HepG2 (cell line): ENCODE results near the gene XRCC1. TPM values are rescaled to one million over a fixed set of nuclear protein-coding genes. Genes with fewer than 3 reads are reported as not detected.

Experiments used
- ATAC-seq: fragments of 200-7000 bp; cut with Tn5 transposase; 3 replicates; pipeline ENCODE4 v1.9.1; 2020; ENCODE audit warnings: mild to moderate bottlenecking, moderate library complexity
- BruUV-seq: library from RNA; stranded (reverse); fragments of 400-500 nt; replicated peaks from 2 replicates; lab custom pipeline; 2021; lab: Mats Ljungman, UMichigan
- CTCF ChIA-PET: fragments of 300-600 bp; formaldehyde crosslinking; extraction: SDS; loops from one replicate; lab custom pipeline; 2021; ENCODE audit warnings: low total read pairs, inconsistent platforms, low intra/inter-chr PET ratio; lab: Yijun Ruan, JAX
- POLR2A ChIA-PET: fragments of 350-600 bp; sonication (Branson Sonifier 250); formaldehyde crosslinking; loops from one replicate; lab custom pipeline; 2020; ENCODE audit warnings: antibody characterized with exemption, inconsistent platforms; lab: Yijun Ruan, JAX
- DNase-seq: peaks from one replicate; pipeline ENCODE4 v3.0.0-alpha.2; 2015; ENCODE audit warnings: low spot score
- FAIRE-seq: peaks from 3 replicates; lab custom pipeline; 2011; peaks lifted over from hg19 to GRCh38; lab: Jason Lieb, UNC
- H2AFZ ChIP-seq: one replicate; pipeline ENCODE4 v1.6.1; 2011; ENCODE audit warnings: low read length, inconsistent platforms
- H3K27ac ChIP-seq: fragments of 300-600 bp; 3 replicates; pipeline ENCODE4 v1.8.0; 2011; ENCODE audit warnings: mixed run types, mild to moderate bottlenecking, mixed read lengths, low read length, inconsistent platforms; ENCODE audit not compliant: insufficient read depth; ENCODE audit errors: extremely low read length
- H3K27me3 ChIP-seq, 2 experiments: fragments of 200-600 bp in 1 of 2; 2 replicates in 1 of 2; 3 replicates in 1 of 2; pipeline versions ENCODE4 v1.6.0 to v1.8.0; 2011; ENCODE audit warnings: low read length in 2 of 2, mild to moderate bottlenecking in 2 of 2, moderate library complexity in 2 of 2, inconsistent platforms in 1 of 2; ENCODE audit not compliant: insufficient read depth in 2 of 2, control insufficient read depth in 1 of 2
- H3K36me3 ChIP-seq, 2 experiments: fragments of 200-600 bp in 1 of 2; replicated peaks in 1 of 2; 2 replicates in 1 of 2; 3 replicates in 1 of 2; pipeline versions ENCODE4 v1.5.1 to v1.8.0; 2011; ENCODE audit warnings: low read length in 2 of 2, inconsistent platforms in 1 of 2; ENCODE audit not compliant: insufficient read depth in 2 of 2, control insufficient read depth in 1 of 2
- H3K4me1 ChIP-seq: 2 replicates; pipeline ENCODE4 v1.5.1; 2012; ENCODE audit warnings: low read length, inconsistent platforms; ENCODE audit not compliant: insufficient read depth
- H3K4me2 ChIP-seq: 2 replicates; pipeline ENCODE4 v1.6.0; 2011; ENCODE audit warnings: low read depth, low read length, inconsistent platforms
- H3K4me3 ChIP-seq, 3 experiments: fragments of 200-600 bp in 1 of 3; sonication (generic), shearing (Covaris generic) in 1 of 3; replicated peaks in 1 of 3; 2 replicates each; pipeline ENCODE4 v1.5.1; 2011 to 2016; ENCODE audit warnings: low read length in 3 of 3, inconsistent platforms in 2 of 3, low read depth in 2 of 3, mild to moderate bottlenecking in 2 of 3, control low read depth in 1 of 3, mixed read lengths in 1 of 3; ENCODE audit not compliant: insufficient read depth in 1 of 3
- H3K79me2 ChIP-seq: one replicate; pipeline ENCODE4 v1.6.1; 2011; ENCODE audit warnings: low read length, inconsistent platforms; ENCODE audit not compliant: insufficient read depth
- H3K9ac ChIP-seq: 2 replicates; pipeline ENCODE4 v1.6.0; 2011; ENCODE audit warnings: mild to moderate bottlenecking, low read depth, low read length, inconsistent platforms; ENCODE audit not compliant: insufficient read depth
- H3K9me3 ChIP-seq: 2 replicates; pipeline ENCODE4 v1.5.1; 2012; ENCODE audit warnings: mild to moderate bottlenecking, low read length
- H4K20me1 ChIP-seq: 2 replicates; pipeline ENCODE4 v1.6.0; 2011; ENCODE audit warnings: inconsistent platforms, mild to moderate bottlenecking, low read length, moderate library complexity; ENCODE audit not compliant: insufficient read depth
- CHCHD3 ChIP-seq: sonication (generic); formaldehyde crosslinking; IDR thresholded peaks from 2 replicates; pipeline ENCODE4 v1.8.0; 2022; ENCODE audit warnings: mild to moderate bottlenecking, missing genetic modification reagents, moderate library complexity
- DMAP1 ChIP-seq: IDR thresholded peaks from 2 replicates; pipeline ENCODE4 v1.6.1; 2016
- ERF ChIP-seq: IDR thresholded peaks from 2 replicates; pipeline ENCODE4 v1.6.1; 2018; ENCODE audit warnings: missing biosample characterization, missing genetic modification reagents
- FUBP1 ChIP-seq: sonication (generic); formaldehyde crosslinking; IDR thresholded peaks from 2 replicates; pipeline ENCODE4 v1.5.1; 2020; ENCODE audit warnings: missing genetic modification reagents, mild to moderate bottlenecking, borderline replicate concordance
- HOXA3 ChIP-seq: sonication (generic); formaldehyde crosslinking; IDR thresholded peaks from 2 replicates; pipeline ENCODE4 v1.5.0; 2020; ENCODE audit warnings: missing genetic modification reagents
- KDM5A ChIP-seq: fragments of 200-600 bp; sonication (generic); IDR thresholded peaks from 2 replicates; pipeline ENCODE4 v1.7.0; 2018; ENCODE audit warnings: antibody characterized with exemption, mild to moderate bottlenecking, low read length, borderline replicate concordance
- MIER2 ChIP-seq: IDR thresholded peaks from 2 replicates; pipeline ENCODE4 v1.6.1; 2016; ENCODE audit warnings: missing biosample characterization, missing genetic modification reagents
- MXD1 ChIP-seq: sonication (generic); formaldehyde crosslinking; IDR thresholded peaks from 2 replicates; pipeline ENCODE4 v1.4.0; 2020; ENCODE audit warnings: mild to moderate bottlenecking, missing genetic modification reagents
- PATZ1 ChIP-seq: sonication (generic); formaldehyde crosslinking; IDR thresholded peaks from 2 replicates; pipeline ENCODE4 v1.4.0; 2020; ENCODE audit warnings: missing genetic modification reagents
- RELA ChIP-seq: sonication (generic); formaldehyde crosslinking; IDR thresholded peaks from 2 replicates; pipeline ENCODE4 v1.4.0; 2020; ENCODE audit warnings: missing genetic modification reagents
- RFX5 ChIP-seq: IDR thresholded peaks from 2 replicates; pipeline ENCODE4 v1.6.1; 2011; ENCODE audit warnings: low read depth, low read length, improper control_type of control experiment
- SIN3B ChIP-seq: fragments of 150-350 bp; IDR thresholded peaks from 2 replicates; pipeline ENCODE4 v1.6.1; 2014; ENCODE audit warnings: low read length
- SMC3 ChIP-seq: IDR thresholded peaks from 2 replicates; pipeline ENCODE4 v1.6.1; 2011; ENCODE audit warnings: low read length, improper control_type of control experiment
- THAP11 ChIP-seq: IDR thresholded peaks from 2 replicates; pipeline ENCODE4 v1.6.1; 2016; ENCODE audit warnings: missing biosample characterization, missing genetic modification reagents
- ZBTB4 ChIP-seq: sonication (generic); formaldehyde crosslinking; IDR thresholded peaks from 2 replicates; pipeline ENCODE4 v1.4.0; 2020; ENCODE audit warnings: missing genetic modification reagents, mild to moderate bottlenecking, borderline replicate concordance
- ZNF251 ChIP-seq: sonication (generic); formaldehyde crosslinking; IDR thresholded peaks from 2 replicates; pipeline ENCODE4 v1.9.0; 2021; ENCODE audit warnings: mild to moderate bottlenecking, missing genetic modification reagents
- ZNF557 ChIP-seq: sonication (generic); formaldehyde crosslinking; IDR thresholded peaks from 2 replicates; pipeline ENCODE4 v1.4.0; 2020; ENCODE audit warnings: missing genetic modification reagents
- WGBS: methylation state at CpG from one replicate; pipeline ENCODE4 v1.1.6; 2017; ENCODE audit warnings: low lambda C conversion rate; 5-methylcytosine and 5-hydroxymethylcytosine counted together
- in situ Hi-C: cut with HindIII; loops from 2 replicates; pipeline ENCODE4 v1.10.0; 2017; ENCODE audit warnings: low pct_unique_long_range_greater_than_20kb; ENCODE audit not compliant: extremely low pct_ligation_motif_present
- intact Hi-C: fragments of 100-400 bp; cut with micrococcal nuclease; formaldehyde crosslinking; loops from one replicate; pipeline ENCODE4 v1.10.0; 2022; ENCODE audit not compliant: unreplicated experiment
- polyA plus RNA-seq, 8 experiments: library from polyadenylated mRNA; depleted of rRNA in 3 of 8; stranded (reverse) in 7 of 8; unstranded in 1 of 8; fragments of >200 nt; fragmentation: Illumina TruSeq in 4 of 8; extraction: Trizol in 4 of 8; gene quantifications; 2 replicates each; pipeline versions ENCODE4 v1.2.1 to v1.2.3, GENCODE V29; 2011 to 2016; ENCODE audit warnings: low read depth in 4 of 8, missing spikeins in 1 of 8, mixed read lengths in 1 of 8; ENCODE audit not compliant: insufficient read depth in 1 of 8
- total RNA-seq, 5 experiments: library from RNA; depleted of rRNA; stranded (reverse); fragments of >200 nt; fragmentation: Illumina TruSeq; extraction: Trizol; gene quantifications; 2 replicates each; pipeline ENCODE4 v1.2.3, GENCODE V29; 2016; ENCODE audit warnings: low read depth in 1 of 5

Gene XRCC1
- total and polyA plus RNA-seq, 2 of the 13 experiments (the other 11 are each of a cell fraction or from before 2014, with no cell fraction given) = 24.7 to 26.3 TPM

- H3K27me3 ChIP-seq = no peaks in the 10 kb centered on the region
- no peak overlapping the region for H3K9ac ChIP-seq
- POLR2A ChIA-PET = no interaction called here
- H3K9me3 ChIP-seq = no peaks in the 10 kb centered on the region
- no peak overlapping the region for H3K4me3 ChIP-seq
- no peak for FAIRE-seq
- no peak overlapping the region for H3K27ac ChIP-seq
- CTCF ChIA-PET = no interaction called here
- no peak for DNase-seq
- H3K4me2 ChIP-seq = no peak overlapping the region
- intact Hi-C loops (no loop called here), in situ Hi-C loops (no loop called here)
- no peak overlapping the region for H2AFZ ChIP-seq
- H3K36me3 ChIP-seq = peaks cover 19 to 32% of the 10 kb centered on the region in 2 experiments
- no peaks in the 10 kb centered on the region for H4K20me1 ChIP-seq
- ATAC-seq = no peak
- no TSS peak for BruUV-seq
- H3K4me1 ChIP-seq = no peaks in the 10 kb centered on the region
- TF ChIP-seq KDM5A (no peak), ZNF557 (CRISPR knock-in tag) (no peak), SIN3B (no peak), THAP11 (CRISPR knock-in tag) (no peak), ZNF251 (CRISPR knock-in tag) (no peak), ZBTB4 (CRISPR knock-in tag) (no peak), SMC3 (no peak), DMAP1 (no peak), ERF (CRISPR knock-in tag) (no peak), CHCHD3 (CRISPR knock-in tag) (no peak), MIER2 (CRISPR knock-in tag) (no peak), MXD1 (no peak), RFX5 (no peak), FUBP1 (CRISPR knock-in tag) (no peak), PATZ1 (CRISPR knock-in tag) (no peak), RELA (no peak), HOXA3 (no peak)
- WGBS = 82% methylated on average over 7 of the region's 7 CpGs
- H3K79me2 ChIP-seq = no peaks in the 10 kb centered on the region
Observed at GRCh38 chr19:43609872-43610271, 34.5 kb upstream of the XRCC1 start.
